ENCODE results near the gene EPG5. TPM values are rescaled to one million over a fixed set of nuclear protein-coding genes. Genes with fewer than 3 reads are reported as not detected.

EPG5 gene
- total and polyA plus RNA-seq, 7 donors: 4.4 to 19.9 (median 11.9) TPM

GRCh38 chr18:45841060-45841764, 125.9 kb downstream of the EPG5 start:
- no peak for TF ChIP-seq CTCF (IDR thresholded peaks at IDR 0.05)
- Histone ChIP-seq H3K9me3 (no peaks in the 10 kb centered on the region), H3K27ac (no peak overlapping the region), H3K4me3 (no peak overlapping the region), H3K36me3 (ENCODE audit: insufficient read depth in 1 of 2, low read depth in 1 of 2) (no peaks in the 10 kb centered on the region), H3K27me3 (ENCODE audit: insufficient read depth in 3 of 3, low read length in 2 of 3) (peaks cover 0 to 41% (median 20%) of the 10 kb centered on the region in 3 donors), H3K4me1 (peaks cover 13% of the 10 kb centered on the region)
- 62 to 70% (median 70%) methylated on average over 17 of the region's 17 CpGs for WGBS, 3 donors
- no peak for DNase-seq
- no peak for ATAC-seq
- intact Hi-C loops (cut with DNase I): no loop called here

GRCh38 chr18:45839414-45840395, 127.4 kb downstream of the EPG5 start:
- 57 to 60% (median 57%) methylated on average over 13 of the region's 13 CpGs for WGBS, 3 donors
- H3K9me3 ChIP-seq: no peaks in the 10 kb centered on the region
- peaks cover 0 to 41% (median 20%) of the 10 kb centered on the region in 3 donors for H3K27me3 ChIP-seq (ENCODE audit: insufficient read depth in 3 of 3, low read length in 2 of 3)
- H3K36me3 ChIP-seq (ENCODE audit: insufficient read depth in 1 of 2, low read depth in 1 of 2): no peaks in the 10 kb centered on the region
- intact Hi-C loops (cut with DNase I): loop anchor here in 1 of 2 donors (5.0 kb wide), 2 partner anchors 147 to 172 kb away; no protein-coding TSS in a partner anchor
- no peak overlapping the region for H3K4me3 ChIP-seq
- no peak overlapping the region for H3K27ac ChIP-seq
- peak; percentile 40 for TF ChIP-seq CTCF (IDR thresholded peaks at IDR 0.05)
- DNase-seq (no peak), ATAC-seq (peak; percentile 32 to 62 (median 48))
- peaks cover 13% of the 10 kb centered on the region for H3K4me1 ChIP-seq

GRCh38 chr18:45838302-45839070, 128.6 kb downstream of the EPG5 start:
- DNase-seq (peak in 1 of 2 donors; percentile 25), ATAC-seq (peak; percentile 48 to 68 (median 56))
- no peak for TF ChIP-seq CTCF (IDR thresholded peaks at IDR 0.05)
- Histone ChIP-seq H3K9me3 (no peaks in the 10 kb centered on the region), H3K4me3 (peak overlapping the region; percentile 50), H3K36me3 (ENCODE audit: insufficient read depth in 1 of 2, low read depth in 1 of 2) (no peaks in the 10 kb centered on the region), H3K4me1 (peaks cover 13% of the 10 kb centered on the region), H3K27ac (no peak overlapping the region), H3K27me3 (ENCODE audit: insufficient read depth in 3 of 3, low read length in 2 of 3) (peaks cover 0 to 41% (median 20%) of the 10 kb centered on the region in 3 donors)
- 8 to 10% (median 9%) methylated on average over 44 to 53 of the region's 53 CpGs for WGBS, 3 donors
- intact Hi-C loops (cut with DNase I): loop anchor here in 1 of 2 donors (5.0 kb wide), 2 partner anchors 146 to 171 kb away; no protein-coding TSS in a partner anchor

- Histone ChIP-seq H3K4me3 (peak overlapping the region; percentile 55), H3K9me3 (no peaks in the 10 kb centered on the region), H3K27me3 (ENCODE audit: insufficient read depth in 3 of 3, low read length in 2 of 3) (peaks cover 0 to 41% (median 20%) of the 10 kb centered on the region in 3 donors), H3K27ac (no peak overlapping the region), H3K4me1 (peaks cover 13% of the 10 kb centered on the region), H3K36me3 (ENCODE audit: insufficient read depth in 1 of 2, low read depth in 1 of 2) (no peaks in the 10 kb centered on the region)
- intact Hi-C loops (cut with DNase I): loop anchor here in 1 of 2 donors (5.0 kb wide), 2 partner anchors 145 to 170 kb away; no protein-coding TSS in a partner anchor
- no peak for TF ChIP-seq CTCF (IDR thresholded peaks at IDR 0.05)
- WGBS, 3 donors: 3 to 8% (median 5%) methylated on average over 62 to 84 of the region's 84 CpGs
- DNase-seq: peak; percentile 44 to 73
- ATAC-seq: peak; percentile 52 to 74 (median 67)
Measured at GRCh38 chr18:45837283-45838070, 129.7 kb downstream of the EPG5 start.

Measured in psoas muscle (tissue), 8 donors.